Right hindlimb (tissue), 1 donor: ENCODE data around the gene GABPB2.

Source experiments
- DNase-seq: peaks from one replicate; pipeline ENCODE4 v3.0.0-alpha.2; 2018

The GABPB2 gene

GRCh38 chr1:151070474-151071276 is at the start of gene GABPB2:
GABPB2 (plus strand) TSS chr1:151070761; CDS start chr1:151088190, 17,429 bp downstream.
- peak; percentile 96 for DNase-seq

GRCh38 chr1:151024540-151025146 is 45.9 kb upstream of the GABPB2 start:
- peak; percentile 75 for DNase-seq

GRCh38 chr1:151026460-151026859 is 44.1 kb upstream of the GABPB2 start:
- no peak for DNase-seq

GRCh38 chr1:151032164-151032563 is 38.4 kb upstream of the GABPB2 start:
- DNase-seq: no peak

GRCh38 chr1:151035167-151035566 is 35.4 kb upstream of the GABPB2 start:
- DNase-seq: no peak

- no peak for DNase-seq
These were observed 34.2 kb upstream of the GABPB2 start, which contains the start of gene BNIPL for GRCh38 chr1:151036356-151036755. BNIPL (plus strand) TSS chr1:151036586; CDS start chr1:151036726, 140 bp downstream.

- DNase-seq: no peak
These were observed 33.5 kb upstream of the GABPB2 start for GRCh38 chr1:151037032-151037431.

GRCh38 chr1:151039521-151039920 is 31.0 kb upstream of the GABPB2 start:
- DNase-seq: no peak

- DNase-seq: no peak
These were observed 27.4 kb upstream of the GABPB2 start for GRCh38 chr1:151043163-151043562.

- DNase-seq: peak; percentile 83
These were observed 23.0 kb upstream of the GABPB2 start, which contains the start of gene C1orf56 for GRCh38 chr1:151047591-151047924. C1orf56 (plus strand) TSS chr1:151047751; CDS start chr1:151047848, 97 bp downstream.

- DNase-seq: peak; percentile 83
These were observed 22.5 kb upstream of the GABPB2 start for GRCh38 chr1:151047925-151048644.

- no peak for DNase-seq
These were observed 21.9 kb upstream of the GABPB2 start for GRCh38 chr1:151048645-151049032.

GRCh38 chr1:151049458-151049857 is 21.1 kb upstream of the GABPB2 start:
- DNase-seq: no peak

GRCh38 chr1:151050051-151050688 is 20.4 kb upstream of the GABPB2 start:
- DNase-seq: no peak

GRCh38 chr1:151051356-151052009 is 19.1 kb upstream of the GABPB2 start:
- no peak for DNase-seq

GRCh38 chr1:151054971-151055547 is 15.5 kb upstream of the GABPB2 start:
- DNase-seq: no peak

GRCh38 chr1:151055581-151055980 is 15.0 kb upstream of the GABPB2 start:
- DNase-seq: no peak

GRCh38 chr1:151056149-151056548 is 14.4 kb upstream of the GABPB2 start:
- DNase-seq: no peak

GRCh38 chr1:151058692-151059091 is 11.9 kb upstream of the GABPB2 start:
- DNase-seq: peak; percentile 79

GRCh38 chr1:151059109-151060006 is 11.2 kb upstream of the GABPB2 start, which contains the start of gene CDC42SE1:
CDC42SE1 (minus strand) TSS chr1:151059622; CDS start chr1:151055730, 3,892 bp downstream.
- peak; percentile 92 for DNase-seq
